Muscle of leg (tissue), 11 donors: ENCODE data around the gene OFD1. TPM values are rescaled to one million over a fixed set of nuclear protein-coding genes. Genes with fewer than 3 reads are reported as not detected.
A peak's percentile ranks its signal among the peaks of the same experiment; 100 is the strongest.
"Not testable (repeated sequence)": the region's sequence is repeated elsewhere in the genome, so short reads cannot be mapped to it uniquely, and the experiment has no call there.

Experiments
- DNase-seq: peaks from one replicate; pipeline ENCODE4 v3.0.0; 2013
- H3K27ac ChIP-seq: one replicate; pipeline ENCODE4 v1.5.1; 2013; ENCODE audit warnings: mild to moderate bottlenecking, low read length, control low read depth
- H3K27me3 ChIP-seq: one replicate; pipeline ENCODE4 v1.6.1; 2013; ENCODE audit warnings: low read length; ENCODE audit not compliant: control insufficient read depth, insufficient read depth
- H3K36me3 ChIP-seq: one replicate; pipeline ENCODE4 v1.6.1; 2013; ENCODE audit warnings: low read length; ENCODE audit not compliant: control insufficient read depth, insufficient read depth
- H3K4me1 ChIP-seq: one replicate; pipeline ENCODE4 v1.6.1; 2013; ENCODE audit warnings: low read length; ENCODE audit not compliant: control insufficient read depth, insufficient read depth
- H3K4me3 ChIP-seq: one replicate; pipeline ENCODE4 v1.5.1; 2013; ENCODE audit warnings: low read length, control low read depth
- H3K9me3 ChIP-seq: replicated peaks from 2 replicates; pipeline ENCODE4 v1.6.1; 2013; ENCODE audit warnings: low read depth, low read length; ENCODE audit not compliant: control insufficient read depth
- WGBS: methylation state at CpG from one replicate; pipeline ENCODE4 v1.1.5; 2013; ENCODE audit warnings: missing lambda C conversion rate; ENCODE audit not compliant: insufficient coverage; 5-methylcytosine and 5-hydroxymethylcytosine counted together
- polyA plus RNA-seq, 8 donors: library from polyadenylated mRNA; unstranded; fragments of 120-200 nt; gene quantifications; one replicate each; pipeline versions ENCODE4 v1.2.1 to v1.2.3, GENCODE V29; 2013; ENCODE audit warnings: inconsistent platforms in 1 of 8, low replicate concordance in 1 of 8; ENCODE audit not compliant: insufficient read length in 8 of 8, insufficient read depth in 1 of 8
- total RNA-seq: library from RNA; stranded (reverse); fragments of 120-200 nt; gene quantifications from one replicate; pipeline ENCODE4 v1.2.4, GENCODE V29; 2013

The OFD1 gene
- total and polyA plus RNA-seq, 9 donors = 14.1 to 24.5 (median 17.1) TPM

GRCh38 chrX:13724878-13725277, 9.7 kb upstream of the OFD1 start:
- not testable (repeated sequence) for H3K36me3 ChIP-seq, H3K27me3 ChIP-seq, H3K4me1 ChIP-seq, H3K4me3 ChIP-seq, H3K27ac ChIP-seq, H3K9me3 ChIP-seq, DNase-seq
- WGBS = 87% methylated on average over 9 of the region's 9 CpGs

GRCh38 chrX:13726583-13726982, 8.0 kb upstream of the OFD1 start:
- no CpG with 5 or more reads among the region's 2 CpGs for WGBS

GRCh38 chrX:13730523-13730922, 4.0 kb upstream of the OFD1 start:
- DNase-seq, H3K27ac ChIP-seq: not testable (repeated sequence)
- WGBS = no CpG with 5 or more reads among the region's 1 CpG

More at GRCh38 chrX:13726583-13726982, 8.0 kb upstream of the OFD1 start:
- H3K36me3 ChIP-seq, H3K4me1 ChIP-seq, H3K9me3 ChIP-seq, DNase-seq, H3K27ac ChIP-seq, H3K4me3 ChIP-seq, H3K27me3 ChIP-seq: not testable (repeated sequence)

GRCh38 chrX:13732246-13733067, 2.1 kb upstream of the OFD1 start:
- peak; percentile 80 for DNase-seq
- Histone ChIP-seq H3K36me3 (peaks cover 2% of the 10 kb centered on the region), H3K4me3 (no peak overlapping the region), H3K27me3 (peaks cover 15% of the 10 kb centered on the region), H3K9me3 (no peaks in the 10 kb centered on the region), H3K27ac (no peak overlapping the region), H3K4me1 (no peaks in the 10 kb centered on the region)
- 86% methylated on average over 4 of the region's 7 CpGs for WGBS

More at GRCh38 chrX:13730523-13730922, 4.0 kb upstream of the OFD1 start:
- not testable (repeated sequence) for H3K4me1 ChIP-seq, H3K36me3 ChIP-seq, H3K9me3 ChIP-seq, H3K4me3 ChIP-seq
- peaks cover 15% of the 10 kb centered on the region for H3K27me3 ChIP-seq

- Histone ChIP-seq H3K4me1 (no peaks in the 10 kb centered on the region), H3K9me3 (no peaks in the 10 kb centered on the region), H3K36me3 (peaks cover 3% of the 10 kb centered on the region), H3K27me3 (peaks cover 15% of the 10 kb centered on the region), H3K27ac (peak overlapping the region; percentile 88), H3K4me3 (peak overlapping the region; percentile 80)
- WGBS = 43% methylated on average over 4 of the region's 4 CpGs
- peak; percentile 25 for DNase-seq
These were observed 1.0 kb upstream of the OFD1 start for GRCh38 chrX:13733506-13733905.

- no peak for DNase-seq
- 77% methylated on average over 5 of the region's 6 CpGs for WGBS
- Histone ChIP-seq H3K27me3 (no peaks in the 10 kb centered on the region), H3K4me3 (no peak overlapping the region), H3K36me3 (peaks cover 8% of the 10 kb centered on the region), H3K4me1 (no peaks in the 10 kb centered on the region), H3K27ac (no peak overlapping the region), H3K9me3 (no peaks in the 10 kb centered on the region)
These were observed 7.1 kb downstream of the OFD1 start for GRCh38 chrX:13741695-13742094.

- DNase-seq = no peak
- Histone ChIP-seq H3K36me3 (peaks cover 13% of the 10 kb centered on the region), H3K9me3 (no peaks in the 10 kb centered on the region), H3K27me3 (peaks cover 2% of the 10 kb centered on the region), H3K27ac (no peak overlapping the region), H3K4me3 (no peak overlapping the region), H3K4me1 (no peaks in the 10 kb centered on the region)
- 85% methylated on average over 9 of the region's 13 CpGs for WGBS
These were observed 8.0 kb downstream of the OFD1 start for GRCh38 chrX:13742397-13743176.

- peaks cover 2% of the 10 kb centered on the region for H3K27me3 ChIP-seq
- H3K36me3 ChIP-seq = peaks cover 17% of the 10 kb centered on the region
- H3K4me1 ChIP-seq = no peaks in the 10 kb centered on the region
- DNase-seq = peak; percentile 64
- no peaks in the 10 kb centered on the region for H3K9me3 ChIP-seq
- no peak overlapping the region for H3K4me3 ChIP-seq
- WGBS = no CpG with 5 or more reads among the region's 2 CpGs
- H3K27ac ChIP-seq = no peak overlapping the region
These were observed 13.3 kb downstream of the OFD1 start for GRCh38 chrX:13747836-13748235.

GRCh38 chrX:13748486-13748885, 13.9 kb downstream of the OFD1 start:
- H3K27me3 ChIP-seq = peaks cover 2% of the 10 kb centered on the region
- WGBS = 100% methylated on average over 1 of the region's 3 CpGs
- peaks cover 17% of the 10 kb centered on the region for H3K36me3 ChIP-seq
- no peaks in the 10 kb centered on the region for H3K4me1 ChIP-seq
- no peaks in the 10 kb centered on the region for H3K9me3 ChIP-seq
- H3K4me3 ChIP-seq = no peak overlapping the region
- H3K27ac ChIP-seq = no peak overlapping the region
- no peak for DNase-seq

- H3K36me3 ChIP-seq = peaks cover 12% of the 10 kb centered on the region
- no peak overlapping the region for H3K4me3 ChIP-seq
- H3K4me1 ChIP-seq = no peaks in the 10 kb centered on the region
- H3K27me3 ChIP-seq = peaks cover 4% of the 10 kb centered on the region
- H3K9me3 ChIP-seq = no peaks in the 10 kb centered on the region
- H3K27ac ChIP-seq = no peak overlapping the region
- peak; percentile 37 for DNase-seq
These were observed 15.7 kb downstream of the OFD1 start for GRCh38 chrX:13750204-13750603.
